Right atrium auricular region (tissue), 2 donors: ENCODE measurements around the gene NRG2. TPM values are rescaled to one million over a fixed set of nuclear protein-coding genes. Genes with fewer than 3 reads are reported as not detected.

Experiments used
- DNase-seq: peaks from one replicate; pipeline ENCODE4 v3.0.0-alpha.2; 2019; ENCODE audit warnings: low spot score
- H3K27ac ChIP-seq, 2 donors: fragments of 200-600 bp; sonication (generic); 1 replicate in 1 of 2; 2 replicates in 1 of 2; pipeline ENCODE4 v1.5.1; 2016 to 2019
- H3K27me3 ChIP-seq, 2 donors: fragments of 200-600 bp; sonication (generic); one replicate each; pipeline versions ENCODE4 v1.5.1 to v1.6.0; 2017 to 2019
- H3K36me3 ChIP-seq: fragments of 200-600 bp; sonication (generic); one replicate; pipeline ENCODE4 v1.5.1; 2016
- H3K4me1 ChIP-seq, 2 donors: fragments of 200-600 bp; sonication (generic); one replicate each; pipeline versions ENCODE4 v1.5.1 to v1.6.0; 2017 to 2019
- H3K4me3 ChIP-seq, 2 donors: fragments of 200-600 bp; sonication (generic); 1 replicate in 1 of 2; 2 replicates in 1 of 2; pipeline ENCODE4 v1.5.1; 2017 to 2019; ENCODE audit warnings: mild to moderate bottlenecking in 1 of 2, moderate library complexity in 1 of 2
- H3K9me3 ChIP-seq, 2 donors: fragments of 200-600 bp; sonication (generic); one replicate each; pipeline ENCODE4 v1.5.1; 2019
- total RNA-seq, 2 donors: library from RNA; depleted of rRNA; stranded (reverse); fragments of >200 nt; gene quantifications; one replicate each; pipeline ENCODE4 v1.1.0, GENCODE V29; 2016
- TF ChIP-seq, protein P1 (sequence below), 2 donors: fragments of 200-600 bp; sonication (generic); IDR thresholded peaks; one replicate each; pipeline ENCODE4 v1.5.1; 2019; ENCODE audit warnings: antibody characterized with exemption in 2 of 2

NRG2 gene
- total RNA-seq, 2 donors from 2014 or later, result 1.8 to 1.9 TPM

DNA sequence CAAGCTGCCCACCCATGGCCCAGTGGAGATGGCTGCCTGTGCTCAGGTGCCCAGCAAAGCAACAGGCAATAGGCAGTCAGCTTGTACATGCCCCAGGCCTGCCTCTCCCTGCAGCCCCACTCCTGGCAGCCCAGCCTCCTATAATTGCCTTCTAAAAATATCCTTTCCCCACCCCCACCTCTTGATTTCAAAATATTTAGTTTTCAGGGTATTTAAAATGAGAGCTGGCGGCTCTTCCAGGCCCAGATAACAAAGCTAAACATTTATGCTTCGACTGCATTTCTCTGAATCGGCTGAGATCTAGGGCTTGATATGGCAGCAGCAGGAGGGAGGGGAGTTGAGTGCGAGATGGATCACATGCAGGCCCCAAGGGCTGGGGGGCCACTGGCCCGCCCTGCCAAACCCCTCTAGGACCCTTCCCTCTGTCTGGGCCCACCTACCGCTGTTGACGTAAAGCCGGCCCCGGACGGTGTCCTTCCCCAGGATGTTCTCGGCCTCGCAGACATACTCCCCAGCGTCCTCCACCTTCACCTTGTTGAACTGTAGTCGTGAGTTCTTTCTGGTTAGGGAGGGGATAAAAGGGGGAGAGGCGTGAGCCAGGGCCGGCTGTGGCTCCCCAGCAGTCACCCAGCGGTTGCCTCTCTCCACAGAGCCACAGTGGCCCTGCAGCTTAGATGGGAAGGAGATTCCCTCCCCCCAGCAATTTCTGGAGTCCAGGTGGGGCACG, 162.5 kb downstream of the NRG2 start:
- Histone ChIP-seq H3K4me3 (no peak overlapping the region), H3K27ac (no peak overlapping the region), H3K36me3 (no peaks in the 10 kb centered on the region), H3K9me3 (no peaks in the 10 kb centered on the region), H3K27me3 (no peaks in the 10 kb centered on the region), H3K4me1 (peaks cover 0 to 29% of the 10 kb centered on the region in 2 donors)
- TF ChIP-seq, protein P1, sequence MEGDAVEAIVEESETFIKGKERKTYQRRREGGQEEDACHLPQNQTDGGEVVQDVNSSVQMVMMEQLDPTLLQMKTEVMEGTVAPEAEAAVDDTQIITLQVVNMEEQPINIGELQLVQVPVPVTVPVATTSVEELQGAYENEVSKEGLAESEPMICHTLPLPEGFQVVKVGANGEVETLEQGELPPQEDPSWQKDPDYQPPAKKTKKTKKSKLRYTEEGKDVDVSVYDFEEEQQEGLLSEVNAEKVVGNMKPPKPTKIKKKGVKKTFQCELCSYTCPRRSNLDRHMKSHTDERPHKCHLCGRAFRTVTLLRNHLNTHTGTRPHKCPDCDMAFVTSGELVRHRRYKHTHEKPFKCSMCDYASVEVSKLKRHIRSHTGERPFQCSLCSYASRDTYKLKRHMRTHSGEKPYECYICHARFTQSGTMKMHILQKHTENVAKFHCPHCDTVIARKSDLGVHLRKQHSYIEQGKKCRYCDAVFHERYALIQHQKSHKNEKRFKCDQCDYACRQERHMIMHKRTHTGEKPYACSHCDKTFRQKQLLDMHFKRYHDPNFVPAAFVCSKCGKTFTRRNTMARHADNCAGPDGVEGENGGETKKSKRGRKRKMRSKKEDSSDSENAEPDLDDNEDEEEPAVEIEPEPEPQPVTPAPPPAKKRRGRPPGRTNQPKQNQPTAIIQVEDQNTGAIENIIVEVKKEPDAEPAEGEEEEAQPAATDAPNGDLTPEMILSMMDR (IDR thresholded peaks at IDR 0.05), result no peak
- DNase-seq, result no peak

DNA sequence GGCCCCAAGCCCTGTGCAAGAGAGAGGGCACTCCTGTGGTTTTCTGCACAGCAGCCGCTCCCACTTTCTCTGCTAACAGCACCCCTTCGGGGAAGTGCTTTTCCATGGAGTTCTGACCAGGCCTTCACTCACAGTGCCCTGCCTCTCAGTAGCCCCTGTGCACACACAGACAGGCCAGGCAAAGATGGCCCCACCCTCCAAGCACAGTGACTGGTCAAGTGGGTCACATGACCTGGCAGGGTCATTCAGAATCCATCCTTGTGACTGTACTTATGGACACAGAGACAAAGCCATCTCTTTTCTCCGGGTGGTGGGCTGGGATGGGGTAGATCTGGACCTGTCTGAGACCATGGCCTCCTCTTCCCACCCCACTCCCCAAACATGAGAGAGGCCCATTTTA, 165.0 kb downstream of the NRG2 start:
- no peaks in the 10 kb centered on the region for H3K9me3 ChIP-seq
- H3K4me1 ChIP-seq, result peaks cover 0 to 19% of the 10 kb centered on the region in 2 donors
- DNase-seq, result no peak
- TF ChIP-seq, protein P1 (IDR thresholded peaks at IDR 0.05), result no peak
- no peaks in the 10 kb centered on the region for H3K27me3 ChIP-seq
- H3K36me3 ChIP-seq, result no peaks in the 10 kb centered on the region
- H3K27ac ChIP-seq, result no peak overlapping the region
- no peak overlapping the region for H3K4me3 ChIP-seq

DNA sequence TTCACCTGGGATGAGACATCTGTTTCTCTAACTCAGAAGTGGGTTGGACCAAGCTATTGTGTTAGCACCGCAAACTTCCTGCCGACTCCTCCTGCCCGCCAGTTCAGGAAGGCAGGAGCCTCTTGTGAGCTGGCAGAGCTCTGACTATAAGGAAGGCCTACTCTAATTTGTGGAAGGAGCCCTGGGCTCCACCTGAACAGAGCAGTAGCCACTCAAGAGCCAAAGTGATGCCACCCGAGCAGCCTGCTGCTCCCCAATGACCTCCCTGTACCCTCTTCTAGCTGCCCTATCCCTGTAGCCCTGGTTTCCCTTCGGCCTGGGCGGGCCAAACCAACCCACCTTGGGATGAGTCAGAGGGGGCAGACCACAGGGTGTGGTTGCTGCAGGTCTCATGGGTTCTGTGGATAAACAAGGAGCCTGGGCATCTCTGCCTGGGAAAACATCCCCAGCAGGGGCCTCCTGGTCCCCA, 165.9 kb downstream of the NRG2 start:
- no peak for DNase-seq
- H3K9me3 ChIP-seq, result no peaks in the 10 kb centered on the region
- H3K4me3 ChIP-seq, result no peak overlapping the region
- no peaks in the 10 kb centered on the region for H3K27me3 ChIP-seq
- no peak overlapping the region for H3K27ac ChIP-seq
- H3K4me1 ChIP-seq, result peaks cover 0 to 13% of the 10 kb centered on the region in 2 donors
- TF ChIP-seq, protein P1 (IDR thresholded peaks at IDR 0.05), result no peak
- no peaks in the 10 kb centered on the region for H3K36me3 ChIP-seq

DNA sequence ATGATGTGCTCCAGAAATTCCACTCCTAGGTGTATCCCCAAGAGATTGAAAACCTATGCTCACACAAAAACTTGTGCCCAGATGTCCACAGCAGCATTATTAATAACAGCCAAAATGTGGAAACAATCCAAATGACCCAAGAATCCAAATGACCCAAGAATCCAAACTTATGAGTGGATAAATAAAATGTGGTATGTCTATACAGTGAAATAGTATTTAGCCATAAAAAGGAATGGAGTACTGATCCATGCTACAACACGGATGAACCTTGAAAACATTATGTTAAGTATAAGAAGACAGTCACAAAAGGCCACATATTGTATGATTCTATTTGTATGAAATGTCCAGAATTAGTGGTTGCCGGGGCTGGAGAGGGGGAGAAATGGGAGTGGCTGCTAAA, 167.1 kb downstream of the NRG2 start:
- H3K4me3 ChIP-seq, result no peak overlapping the region
- no peak overlapping the region for H3K27ac ChIP-seq
- no peak for DNase-seq
- H3K36me3 ChIP-seq, result no peaks in the 10 kb centered on the region
- no peaks in the 10 kb centered on the region for H3K27me3 ChIP-seq
- peaks cover 0 to 12% of the 10 kb centered on the region in 2 donors for H3K4me1 ChIP-seq
- TF ChIP-seq, protein P1 (IDR thresholded peaks at IDR 0.05), result no peak
- no peaks in the 10 kb centered on the region for H3K9me3 ChIP-seq

DNA sequence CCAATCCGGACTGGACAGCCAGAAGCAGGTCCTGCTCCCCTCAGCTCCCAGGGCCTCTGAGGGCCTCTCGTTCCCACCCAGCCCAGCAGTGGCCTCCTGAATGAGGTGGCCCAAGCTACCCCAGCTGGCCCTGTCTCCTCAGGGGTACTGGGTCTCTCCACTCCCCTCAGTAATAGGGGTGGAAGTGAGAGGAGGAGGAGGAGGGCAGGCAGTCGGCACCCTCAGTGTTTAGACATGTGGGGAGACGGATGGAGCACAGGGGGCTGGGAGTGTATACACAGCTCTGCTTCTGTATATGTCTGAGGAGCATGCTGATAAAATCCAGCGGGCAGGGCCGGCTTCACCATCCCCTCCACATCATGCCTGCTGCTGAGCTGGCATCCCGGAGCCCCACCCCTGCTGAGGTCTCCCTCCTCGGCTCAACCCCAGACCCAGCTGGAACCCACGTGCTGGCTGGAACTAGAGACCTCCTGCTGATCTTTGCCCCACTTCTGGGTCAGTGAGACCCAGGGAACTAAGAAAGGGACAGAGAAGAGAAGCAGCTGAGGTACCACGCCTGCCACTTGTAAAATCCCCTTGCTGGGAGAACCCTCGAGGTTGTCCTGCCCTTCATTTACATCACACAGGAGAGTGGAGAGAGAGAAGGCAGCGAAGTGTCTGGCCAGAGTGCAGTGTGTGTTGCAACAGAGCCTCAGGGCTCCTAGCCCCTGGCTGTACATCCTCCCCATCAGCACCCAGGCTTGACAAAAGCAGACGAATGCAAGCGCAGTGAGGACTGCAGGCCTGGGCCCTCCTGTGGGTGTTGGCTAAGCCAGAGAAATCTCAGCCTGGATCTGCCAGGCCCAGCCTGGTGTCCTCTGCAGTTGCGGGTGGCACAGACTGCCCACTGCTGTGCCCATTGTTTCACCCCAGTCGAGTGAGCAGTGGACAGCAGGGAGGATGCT, 170.0 kb downstream of the NRG2 start:
- H3K36me3 ChIP-seq, result no peaks in the 10 kb centered on the region

More for the DNA sequence above, 170.0 kb downstream of the NRG2 start:
- no peak for DNase-seq
- Histone ChIP-seq H3K4me3 (no peak overlapping the region), H3K9me3 (no peaks in the 10 kb centered on the region), H3K27me3 (no peaks in the 10 kb centered on the region), H3K27ac (no peak overlapping the region), H3K4me1 (peaks cover 0 to 7% of the 10 kb centered on the region in 2 donors)
- TF ChIP-seq, protein P1 (IDR thresholded peaks at IDR 0.05), result no peak
